CMK (cell line): Measurements from ENCODE around the gene TRIM10.
"Not testable (repeated sequence)": the region's sequence is repeated elsewhere in the genome, so short reads cannot be mapped to it uniquely, and the experiment has no call there.

ENCODE experiments used
- DNase-seq: peaks from one replicate; pipeline ENCODE4 v3.0.0-alpha.2; 2010; ENCODE audit warnings: low read depth

TRIM10 gene

DNA sequence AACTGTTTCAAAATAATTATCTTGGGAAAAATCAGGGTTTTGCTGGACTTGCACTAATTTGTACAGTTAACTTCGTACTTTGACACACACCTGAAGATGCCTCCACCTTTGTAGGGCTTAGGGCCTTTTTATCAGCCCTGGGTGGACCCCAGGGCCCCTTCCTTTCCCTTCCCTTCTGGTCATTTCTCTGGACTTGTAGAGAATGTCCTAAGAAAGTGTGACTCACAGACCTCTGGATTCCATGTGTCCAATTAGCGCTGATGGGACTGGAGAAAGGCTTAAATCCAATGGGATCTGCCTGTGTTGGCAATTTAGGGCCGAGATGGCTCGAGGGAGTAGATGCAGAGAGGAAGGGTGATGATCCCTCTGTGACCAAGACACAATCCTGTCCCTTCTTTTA is 11.7 kb upstream of the TRIM10 start:
- no peak for DNase-seq

DNA sequence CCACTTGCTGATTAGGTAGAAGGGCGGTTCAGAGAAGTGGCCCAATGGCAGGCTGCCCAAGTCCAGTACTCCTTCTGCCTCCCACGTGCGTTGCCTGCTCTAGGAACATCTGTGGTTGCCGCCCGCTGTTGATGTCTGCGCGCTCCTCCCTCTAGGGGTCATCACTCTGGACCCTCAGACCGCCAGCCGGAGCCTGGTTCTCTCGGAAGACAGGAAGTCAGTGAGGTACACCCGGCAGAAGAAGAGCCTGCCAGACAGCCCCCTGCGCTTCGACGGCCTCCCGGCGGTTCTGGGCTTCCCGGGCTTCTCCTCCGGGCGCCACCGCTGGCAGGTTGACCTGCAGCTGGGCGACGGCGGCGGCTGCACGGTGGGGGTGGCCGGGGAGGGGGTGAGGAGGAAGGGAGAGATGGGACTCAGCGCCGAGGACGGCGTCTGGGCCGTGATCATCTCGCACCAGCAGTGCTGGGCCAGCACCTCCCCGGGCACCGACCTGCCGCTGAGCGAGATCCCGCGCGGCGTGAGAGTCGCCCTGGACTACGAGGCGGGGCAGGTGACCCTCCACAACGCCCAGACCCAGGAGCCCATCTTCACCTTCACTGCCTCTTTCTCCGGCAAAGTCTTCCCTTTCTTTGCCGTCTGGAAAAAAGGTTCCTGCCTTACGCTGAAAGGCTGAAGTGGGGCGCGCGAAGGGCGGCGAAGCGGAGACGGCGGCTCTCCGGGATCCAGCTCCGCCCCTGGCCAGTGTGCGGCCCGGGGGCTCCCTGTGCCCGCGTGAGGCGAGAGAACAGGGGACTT is 10.9 kb upstream of the TRIM10 start:
- DNase-seq: no peak

DNA sequence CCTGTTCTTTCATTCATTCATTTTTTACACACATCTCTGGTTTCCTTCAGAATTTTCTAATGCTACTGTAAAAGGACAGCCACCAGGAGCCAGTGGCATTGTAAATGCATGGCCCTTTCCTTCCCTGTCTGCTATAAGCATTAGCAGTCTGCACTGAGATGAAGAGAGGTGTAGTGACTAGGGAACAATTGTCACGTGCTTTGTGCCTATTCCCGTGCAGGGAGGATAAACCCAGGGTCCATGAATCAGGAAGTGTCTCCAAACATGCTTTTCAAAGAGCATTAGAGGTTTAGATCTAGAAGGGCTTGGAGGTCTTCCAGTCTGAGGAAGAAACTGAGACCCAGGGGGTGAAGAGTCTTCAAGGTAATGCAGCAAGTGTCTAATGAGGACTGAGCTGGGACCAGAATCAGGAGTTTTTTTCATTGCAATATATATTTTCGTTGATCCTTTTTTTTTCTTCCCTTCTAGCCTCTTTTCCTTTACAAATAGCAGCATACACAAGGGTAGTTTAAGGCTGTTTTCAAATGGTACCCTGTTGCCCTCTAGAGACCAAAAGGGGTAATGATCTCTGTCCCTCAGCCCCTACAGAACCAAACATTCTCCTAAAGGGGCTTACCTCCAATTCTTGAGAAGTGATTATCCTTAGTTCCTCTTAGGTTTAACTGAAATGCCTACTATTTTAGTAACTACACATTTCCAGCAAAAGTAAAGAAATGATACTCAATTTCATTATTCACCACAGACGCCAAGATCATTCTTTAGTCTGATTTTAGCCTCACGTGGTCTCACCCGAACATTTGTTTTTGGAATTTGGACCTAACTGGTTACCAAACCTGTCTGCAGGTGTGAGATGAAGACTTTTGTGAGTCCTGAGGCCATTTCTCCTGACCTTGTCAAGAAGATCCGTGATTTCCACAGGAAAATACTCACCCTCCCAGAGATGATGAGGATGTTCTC is 8.9 kb upstream of the TRIM10 start:
- DNase-seq: no peak

- no peak for DNase-seq
Measured at GRCh38 chr6:30168741-30169140, 7.7 kb upstream of the TRIM10 start.

GRCh38 chr6:30167101-30167500 is 6.1 kb upstream of the TRIM10 start:
- DNase-seq: no peak

DNA sequence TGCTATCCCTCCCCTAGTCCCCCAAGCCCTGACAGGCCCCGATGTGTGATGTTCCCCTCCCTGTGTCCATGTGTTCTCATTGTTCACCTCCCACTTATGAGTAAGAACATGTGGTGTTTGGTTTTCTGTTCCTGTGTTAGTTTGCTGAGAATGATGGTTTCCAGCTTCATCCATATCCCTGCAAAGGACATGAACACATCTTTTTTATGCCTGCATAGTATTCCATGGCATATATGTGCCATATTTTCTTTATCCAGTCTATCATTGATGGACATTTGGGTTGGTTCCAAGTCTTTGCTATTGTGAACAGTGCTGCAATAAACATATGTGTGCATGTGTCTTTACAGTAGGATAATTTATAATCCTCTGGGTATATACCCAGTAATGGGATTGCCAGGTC is 4.2 kb upstream of the TRIM10 start:
- not testable (repeated sequence) for DNase-seq

DNA sequence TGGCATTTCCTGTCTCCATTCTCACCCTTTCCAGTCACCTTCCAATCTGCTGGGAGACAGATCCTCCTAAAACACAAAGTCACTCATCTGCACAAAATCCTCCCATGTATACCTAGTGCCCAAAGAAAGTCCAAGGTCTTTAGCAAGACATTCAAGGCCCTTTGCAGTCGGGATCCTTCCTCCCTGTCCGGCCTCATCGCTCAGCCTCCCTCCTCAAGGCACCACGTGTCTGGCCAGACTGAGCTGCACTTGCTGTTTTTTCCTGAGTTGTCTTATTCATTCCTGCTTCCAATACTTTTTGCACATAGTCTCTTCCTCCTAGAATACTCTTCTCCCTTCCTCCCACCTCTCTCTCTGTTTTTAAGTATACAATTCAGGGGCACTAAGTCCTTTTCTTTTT is 3.7 kb upstream of the TRIM10 start:
- DNase-seq: no peak

DNA sequence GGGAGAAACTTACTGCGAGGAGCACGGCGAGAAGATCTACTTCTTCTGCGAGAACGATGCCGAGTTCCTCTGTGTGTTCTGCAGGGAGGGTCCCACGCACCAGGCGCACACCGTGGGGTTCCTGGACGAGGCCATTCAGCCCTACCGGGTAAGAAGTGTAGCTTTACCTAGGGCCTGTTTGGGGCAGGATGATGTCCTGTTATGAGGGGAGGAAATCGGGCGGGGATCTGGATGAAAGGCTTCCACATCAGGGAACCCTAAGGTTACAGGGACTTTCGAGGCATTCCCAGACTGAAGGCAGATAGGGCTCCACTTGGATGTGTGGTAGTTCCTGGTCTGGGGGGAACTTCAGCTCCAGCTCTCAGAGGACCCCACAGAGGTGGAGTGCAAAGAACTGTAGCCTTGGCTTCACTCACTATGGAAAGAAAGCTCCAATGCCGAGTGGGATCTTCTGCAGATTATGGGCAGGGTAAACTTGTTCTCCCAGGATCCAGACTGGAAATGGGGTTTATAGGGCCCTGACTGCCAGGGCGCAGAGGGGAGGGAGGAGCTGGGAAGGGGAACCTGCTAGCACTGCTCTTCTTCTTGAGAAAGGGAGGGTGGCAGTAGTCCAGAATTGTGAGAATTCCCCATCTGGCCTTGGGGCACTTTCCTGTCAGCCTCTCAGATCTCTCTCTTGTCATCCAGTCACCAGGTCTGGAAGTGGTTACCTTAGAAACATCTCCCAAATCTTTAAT is 3.1 kb upstream of the TRIM10 start:
- no peak for DNase-seq

DNA sequence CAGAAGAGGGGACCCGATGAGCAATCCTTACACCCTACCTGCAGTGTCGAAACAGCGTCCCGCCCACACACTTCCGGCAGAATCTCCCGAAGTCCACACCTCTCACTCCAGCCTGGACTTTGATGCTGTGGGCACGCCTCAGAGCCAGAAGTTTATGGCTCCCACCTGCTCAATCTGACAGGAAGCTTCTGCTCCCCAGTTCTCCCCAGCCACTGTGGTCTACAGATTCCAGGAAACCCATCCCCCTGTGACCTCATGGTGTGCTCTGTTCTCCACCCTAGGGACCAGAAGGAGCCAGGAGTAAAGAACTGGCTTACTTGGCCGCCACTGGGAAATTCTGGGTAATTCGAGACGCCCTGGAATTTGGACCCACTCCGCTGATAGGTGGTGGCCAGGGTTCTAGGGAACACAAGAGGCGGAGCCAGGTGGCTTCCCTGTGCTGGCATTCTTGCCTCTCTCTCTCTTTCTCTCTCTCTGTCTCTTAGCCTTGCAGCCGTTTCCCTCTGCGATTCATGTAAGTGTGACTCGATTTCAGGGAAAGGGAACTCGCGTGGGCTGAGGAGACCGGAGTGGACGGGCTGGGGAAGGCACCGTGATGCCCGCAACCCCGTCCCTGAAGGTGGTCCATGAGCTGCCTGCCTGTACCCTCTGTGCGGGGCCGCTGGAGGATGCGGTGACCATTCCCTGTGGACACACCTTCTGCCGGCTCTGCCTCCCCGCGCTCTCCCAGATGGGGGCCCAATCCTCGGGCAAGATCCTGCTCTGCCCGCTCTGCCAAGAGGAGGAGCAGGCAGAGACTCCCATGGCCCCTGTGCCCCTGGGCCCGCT is 2.3 kb upstream of the TRIM10 start, which contains the start of gene TRIM15:
TRIM15 (plus strand) TSS at position 457 of the 828 bp plus-strand sequence; CDS start at position 596, 139 bp downstream.
- peak; percentile 66 for DNase-seq

- DNase-seq: no peak
Measured at GRCh38 chr6:30162265-30163089, 1.5 kb upstream of the TRIM10 start.

GRCh38 chr6:30160008-30160784 is 815 bp downstream of the TRIM10 start:
- no peak for DNase-seq

- no peak for DNase-seq
Measured at GRCh38 chr6:30158475-30159040, 2.5 kb downstream of the TRIM10 start.

GRCh38 chr6:30157999-30158398 is 3.0 kb downstream of the TRIM10 start:
- DNase-seq: no peak

- DNase-seq: no peak
Measured at GRCh38 chr6:30157581-30157980, 3.4 kb downstream of the TRIM10 start.

DNA sequence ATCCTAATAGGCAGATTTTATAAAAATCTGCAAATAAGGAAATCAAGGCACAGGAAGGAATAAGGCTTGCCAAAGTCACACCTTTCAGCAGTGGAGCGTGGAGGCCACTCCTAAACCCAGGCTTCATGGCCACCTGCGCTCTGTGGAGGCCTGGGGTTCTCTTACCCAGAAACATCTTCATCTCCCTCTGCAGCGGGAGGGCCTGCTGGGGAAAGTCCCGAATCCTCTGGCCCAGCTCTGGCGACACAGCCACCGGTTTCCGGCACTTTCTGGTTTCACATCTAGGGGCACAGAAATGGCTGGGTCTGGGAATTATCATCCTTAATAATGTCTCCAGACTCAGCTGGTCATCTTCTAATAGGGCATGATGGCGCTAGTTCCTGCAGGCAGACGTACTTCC is 4.2 kb downstream of the TRIM10 start:
- no peak for DNase-seq

GRCh38 chr6:30156262-30156599 is 4.8 kb downstream of the TRIM10 start:
- peak; percentile 82 for DNase-seq

DNA sequence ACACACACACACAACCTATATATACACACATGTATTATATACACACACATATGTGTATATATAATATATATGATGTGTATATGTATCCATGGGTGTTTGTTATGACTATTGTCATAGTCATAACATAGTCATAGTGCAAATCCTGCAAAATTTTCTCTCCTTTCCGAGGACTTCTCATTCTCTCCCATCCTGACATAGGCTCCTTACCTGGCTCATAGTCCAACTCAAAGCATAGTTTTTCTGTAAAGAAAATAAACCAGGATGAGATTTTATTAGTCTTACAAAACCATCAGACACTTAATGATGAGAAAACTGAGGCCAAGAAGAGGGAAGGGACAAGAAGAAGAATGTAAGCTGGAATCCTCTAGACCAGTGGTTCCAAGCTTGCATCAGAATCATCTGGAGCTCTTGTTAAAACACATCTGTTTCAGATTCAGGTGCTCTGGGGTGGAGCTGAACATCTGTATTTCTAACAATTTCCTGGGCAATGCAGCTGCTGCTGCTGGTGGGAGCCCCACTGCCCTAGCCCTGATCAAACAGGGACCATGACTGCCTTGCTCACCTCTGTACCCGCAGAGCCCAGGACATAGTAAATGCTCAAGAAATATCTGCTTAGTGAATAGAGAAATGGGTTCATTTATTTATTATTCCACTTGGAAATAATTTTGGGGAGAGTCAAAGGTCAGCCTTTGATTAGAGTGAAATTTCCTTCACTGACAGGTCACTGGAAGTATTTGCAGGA is 5.3 kb downstream of the TRIM10 start:
- no peak for DNase-seq

DNA sequence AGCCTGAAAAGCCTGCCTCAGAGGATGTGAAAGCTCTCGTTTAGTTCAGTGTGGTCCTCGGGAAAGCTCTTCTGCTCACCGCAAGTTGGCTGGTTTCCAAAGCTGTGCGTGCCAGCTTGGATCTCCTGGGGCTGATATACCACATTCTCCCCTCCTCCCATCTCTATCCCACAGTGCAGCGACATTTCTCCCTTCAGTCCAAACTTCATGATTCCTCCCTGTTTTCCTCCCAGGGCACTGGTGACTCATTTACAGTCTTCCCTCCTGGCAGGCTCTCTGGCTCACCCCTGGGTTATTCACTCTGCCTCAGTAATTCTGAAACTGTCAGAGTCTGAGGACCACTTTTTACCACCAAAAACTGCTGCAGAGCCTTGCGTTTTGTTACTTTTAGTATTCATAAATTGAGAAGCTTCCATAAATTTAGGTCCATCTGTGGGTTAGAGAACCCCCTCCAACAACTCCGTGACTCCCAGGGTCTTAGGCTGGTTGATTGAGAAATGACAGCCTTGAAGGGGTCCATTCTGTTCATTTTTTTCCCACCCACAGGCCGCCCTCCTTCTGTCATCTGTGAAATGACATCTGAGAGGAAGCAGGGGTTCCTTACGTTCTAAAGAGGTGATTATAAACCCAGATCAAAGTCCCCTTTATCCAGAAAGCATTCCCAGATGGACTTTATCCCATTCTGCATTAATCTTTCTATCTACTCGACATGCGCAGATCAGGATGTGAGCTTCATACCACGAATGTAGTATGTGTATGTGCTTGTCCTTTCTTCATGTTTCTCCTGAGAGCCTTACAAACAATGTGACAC is 6.1 kb downstream of the TRIM10 start:
- no peak for DNase-seq
